GM12878 (cell line): ENCODE results near the gene SLC12A7. TPM values are rescaled to one million over a fixed set of nuclear protein-coding genes. Genes with fewer than 3 reads are reported as not detected.

Experiments used
- ATF7 ChIP-seq: fragments of 450-650 bp; IDR thresholded peaks from 2 replicates; pipeline ENCODE4 v1.6.1; 2016; ENCODE audit warnings: low read depth, mild to moderate bottlenecking
- CREB1 ChIP-seq: IDR thresholded peaks from 2 replicates; pipeline ENCODE4 v1.6.1; 2012; ENCODE audit warnings: low read depth, mild to moderate bottlenecking, inconsistent platforms
- POLR2A ChIP-seq: IDR thresholded peaks from 2 replicates; pipeline ENCODE4 v1.6.1; 2011; ENCODE audit warnings: low read depth, mild to moderate bottlenecking, low read length
- RAD21 ChIP-seq: IDR thresholded peaks from 2 replicates; pipeline ENCODE4 v1.6.1; 2011; ENCODE audit warnings: mild to moderate bottlenecking, low read depth, low read length, moderate library complexity; ENCODE audit not compliant: insufficient read depth
- polyA plus RNA-seq, 11 experiments: library from polyadenylated mRNA; depleted of rRNA in 4 of 11; unstranded in 6 of 11; stranded (reverse) in 5 of 11; fragments of >200 nt; fragmentation: Nextera tagmentation in 4 of 11; fragmentation: Illumina TruSeq in 1 of 11; extraction: Ambion mirVana in 4 of 11; extraction: Trizol in 1 of 11; gene quantifications; 1 replicate in 1 of 11; 2 replicates in 10 of 11; pipeline versions ENCODE4 v1.2.1 to v1.2.3, GENCODE V29; 2011 to 2016; ENCODE audit warnings: inconsistent platforms in 2 of 11, missing spikeins in 2 of 11, low read depth in 1 of 11
- total RNA-seq, 4 experiments: library from RNA; depleted of rRNA in 3 of 4; stranded (reverse); fragments of >200 nt in 3 of 4; fragmentation: Illumina TruSeq in 1 of 4; extraction: Trizol in 1 of 4; gene quantifications; 2 replicates each; pipeline versions ENCODE4 v1.2.1 to v1.2.3, GENCODE V29; 2013 to 2021
- TF ChIP-seq, protein P1 (sequence below): fragments of 450-650 bp; IDR thresholded peaks from 2 replicates; pipeline ENCODE4 v1.6.1; 2018; ENCODE audit warnings: borderline replicate concordance, mild to moderate bottlenecking; ENCODE audit not compliant: partially characterized antibody
- TF ChIP-seq, protein P2 (sequence below): fragments of 450-650 bp; formaldehyde crosslinking; IDR thresholded peaks from 2 replicates; pipeline ENCODE4 v1.4.0; 2020; ENCODE audit warnings: mild to moderate bottlenecking, moderate library complexity

Gene SLC12A7
- total and polyA plus RNA-seq, 10 of the 15 experiments (the other 5 are each of a cell fraction or from before 2014, with no cell fraction given), result 0.10 to 10.0 (median 2.9) TPM

DNA sequence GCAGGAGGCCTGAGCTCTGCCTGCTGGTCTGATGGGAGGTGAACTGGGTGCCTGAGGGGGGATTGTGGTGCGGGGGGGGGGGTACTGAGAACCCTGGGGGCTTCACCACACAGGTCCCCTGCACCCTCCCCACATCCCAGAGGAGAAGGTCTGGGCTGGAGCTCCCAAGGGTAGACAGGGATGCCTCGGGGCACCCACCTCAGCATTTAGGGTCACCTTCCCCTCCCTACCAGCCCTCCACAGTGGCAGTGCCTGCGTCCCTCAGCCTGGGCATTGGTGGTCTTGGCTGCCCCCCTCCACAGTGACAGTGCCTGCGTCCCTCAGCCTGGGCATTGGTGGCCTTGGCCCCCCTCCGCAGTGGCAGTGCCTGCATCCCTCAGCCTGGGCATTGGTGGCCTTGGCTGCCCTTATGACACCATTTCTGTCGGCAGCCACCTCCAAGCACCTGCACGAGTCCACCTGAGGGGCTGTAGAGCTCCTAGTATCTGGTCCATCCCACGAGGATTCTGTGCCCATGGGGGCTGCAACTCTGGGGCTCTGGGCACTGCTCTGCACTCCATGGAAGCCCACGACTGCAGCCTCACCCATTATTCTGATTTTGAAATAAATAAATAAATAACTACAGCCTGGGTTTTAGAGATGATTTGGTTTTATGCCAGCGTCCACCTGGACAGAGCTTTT lies 81.8 kb downstream of the SLC12A7 start (continued):
- TF ChIP-seq, protein P1, sequence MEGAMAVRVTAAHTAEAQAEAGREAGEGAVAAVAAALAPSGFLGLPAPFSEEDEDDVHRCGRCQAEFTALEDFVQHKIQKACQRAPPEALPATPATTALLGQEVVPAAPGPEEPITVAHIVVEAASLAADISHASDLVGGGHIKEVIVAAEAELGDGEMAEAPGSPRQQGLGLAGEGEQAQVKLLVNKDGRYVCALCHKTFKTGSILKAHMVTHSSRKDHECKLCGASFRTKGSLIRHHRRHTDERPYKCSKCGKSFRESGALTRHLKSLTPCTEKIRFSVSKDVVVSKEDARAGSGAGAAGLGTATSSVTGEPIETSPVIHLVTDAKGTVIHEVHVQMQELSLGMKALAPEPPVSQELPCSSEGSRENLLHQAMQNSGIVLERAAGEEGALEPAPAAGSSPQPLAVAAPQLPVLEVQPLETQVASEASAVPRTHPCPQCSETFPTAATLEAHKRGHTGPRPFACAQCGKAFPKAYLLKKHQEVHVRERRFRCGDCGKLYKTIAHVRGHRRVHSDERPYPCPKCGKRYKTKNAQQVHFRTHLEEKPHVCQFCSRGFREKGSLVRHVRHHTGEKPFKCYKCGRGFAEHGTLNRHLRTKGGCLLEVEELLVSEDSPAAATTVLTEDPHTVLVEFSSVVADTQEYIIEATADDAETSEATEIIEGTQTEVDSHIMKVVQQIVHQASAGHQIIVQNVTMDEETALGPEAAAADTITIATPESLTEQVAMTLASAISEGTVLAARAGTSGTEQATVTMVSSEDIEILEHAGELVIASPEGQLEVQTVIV, result no peak
- TF ChIP-seq ATF7 (no peak), CREB1 (no peak), RAD21 (no peak), POLR2A (no peak)
- TF ChIP-seq, protein P2, sequence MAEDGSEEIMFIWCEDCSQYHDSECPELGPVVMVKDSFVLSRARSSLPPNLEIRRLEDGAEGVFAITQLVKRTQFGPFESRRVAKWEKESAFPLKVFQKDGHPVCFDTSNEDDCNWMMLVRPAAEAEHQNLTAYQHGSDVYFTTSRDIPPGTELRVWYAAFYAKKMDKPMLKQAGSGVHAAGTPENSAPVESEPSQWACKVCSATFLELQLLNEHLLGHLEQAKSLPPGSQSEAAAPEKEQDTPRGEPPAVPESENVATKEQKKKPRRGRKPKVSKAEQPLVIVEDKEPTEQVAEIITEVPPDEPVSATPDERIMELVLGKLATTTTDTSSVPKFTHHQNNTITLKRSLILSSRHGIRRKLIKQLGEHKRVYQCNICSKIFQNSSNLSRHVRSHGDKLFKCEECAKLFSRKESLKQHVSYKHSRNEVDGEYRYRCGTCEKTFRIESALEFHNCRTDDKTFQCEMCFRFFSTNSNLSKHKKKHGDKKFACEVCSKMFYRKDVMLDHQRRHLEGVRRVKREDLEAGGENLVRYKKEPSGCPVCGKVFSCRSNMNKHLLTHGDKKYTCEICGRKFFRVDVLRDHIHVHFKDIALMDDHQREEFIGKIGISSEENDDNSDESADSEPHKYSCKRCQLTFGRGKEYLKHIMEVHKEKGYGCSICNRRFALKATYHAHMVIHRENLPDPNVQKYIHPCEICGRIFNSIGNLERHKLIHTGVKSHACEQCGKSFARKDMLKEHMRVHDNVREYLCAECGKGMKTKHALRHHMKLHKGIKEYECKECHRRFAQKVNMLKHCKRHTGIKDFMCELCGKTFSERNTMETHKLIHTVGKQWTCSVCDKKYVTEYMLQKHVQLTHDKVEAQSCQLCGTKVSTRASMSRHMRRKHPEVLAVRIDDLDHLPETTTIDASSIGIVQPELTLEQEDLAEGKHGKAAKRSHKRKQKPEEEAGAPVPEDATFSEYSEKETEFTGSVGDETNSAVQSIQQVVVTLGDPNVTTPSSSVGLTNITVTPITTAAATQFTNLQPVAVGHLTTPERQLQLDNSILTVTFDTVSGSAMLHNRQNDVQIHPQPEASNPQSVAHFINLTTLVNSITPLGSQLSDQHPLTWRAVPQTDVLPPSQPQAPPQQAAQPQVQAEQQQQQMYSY (CRISPR knock-in tag), result no peak
